GM19023 (cell line): ENCODE data around the gene CDY1.
"Not testable (repeated sequence)": the region's sequence is repeated elsewhere in the genome, so short reads cannot be mapped to it uniquely, and the experiment has no call there.

ENCODE experiments used
- ATAC-seq: cut with Tn5 transposase; IDR thresholded peaks from one replicate; pipeline ENCODE4 v1.9.1; 2021; ENCODE audit warnings: mild to moderate bottlenecking, moderate library complexity; ENCODE audit not compliant: unreplicated experiment

The CDY1 gene

GRCh38 chrY:25621817-25622216 is at the start of gene CDY1:
CDY1 (plus strand) TSS chrY:25622117; CDS start chrY:25622443, 326 bp downstream.
- not testable (repeated sequence) for ATAC-seq

GRCh38 chrY:25593336-25593735 is 28.6 kb upstream of the CDY1 start:
- ATAC-seq = not testable (repeated sequence)

GRCh38 chrY:25620209-25620608 is 1.7 kb upstream of the CDY1 start:
- not testable (repeated sequence) for ATAC-seq

GRCh38 chrY:25626524-25626923 is 4.6 kb downstream of the CDY1 start:
- not testable (repeated sequence) for ATAC-seq

GRCh38 chrY:25630383-25631112 is 8.6 kb downstream of the CDY1 start:
- not testable (repeated sequence) for ATAC-seq

- not testable (repeated sequence) for ATAC-seq
Measured at GRCh38 chrY:25639852-25640251, 17.9 kb downstream of the CDY1 start.

- not testable (repeated sequence) for ATAC-seq
Measured at GRCh38 chrY:25643024-25643915, 21.4 kb downstream of the CDY1 start.
